HG02623 (cell line): ENCODE data around the gene STON2.
"Not testable (repeated sequence)": the region's sequence is repeated elsewhere in the genome, so short reads cannot be mapped to it uniquely, and the experiment has no call there.

Experiments used
- ATAC-seq: cut with Tn5 transposase; IDR thresholded peaks from one replicate; pipeline ENCODE4 v1.9.1; 2021; ENCODE audit warnings: moderate library complexity; ENCODE audit not compliant: unreplicated experiment

STON2 gene, protein sequence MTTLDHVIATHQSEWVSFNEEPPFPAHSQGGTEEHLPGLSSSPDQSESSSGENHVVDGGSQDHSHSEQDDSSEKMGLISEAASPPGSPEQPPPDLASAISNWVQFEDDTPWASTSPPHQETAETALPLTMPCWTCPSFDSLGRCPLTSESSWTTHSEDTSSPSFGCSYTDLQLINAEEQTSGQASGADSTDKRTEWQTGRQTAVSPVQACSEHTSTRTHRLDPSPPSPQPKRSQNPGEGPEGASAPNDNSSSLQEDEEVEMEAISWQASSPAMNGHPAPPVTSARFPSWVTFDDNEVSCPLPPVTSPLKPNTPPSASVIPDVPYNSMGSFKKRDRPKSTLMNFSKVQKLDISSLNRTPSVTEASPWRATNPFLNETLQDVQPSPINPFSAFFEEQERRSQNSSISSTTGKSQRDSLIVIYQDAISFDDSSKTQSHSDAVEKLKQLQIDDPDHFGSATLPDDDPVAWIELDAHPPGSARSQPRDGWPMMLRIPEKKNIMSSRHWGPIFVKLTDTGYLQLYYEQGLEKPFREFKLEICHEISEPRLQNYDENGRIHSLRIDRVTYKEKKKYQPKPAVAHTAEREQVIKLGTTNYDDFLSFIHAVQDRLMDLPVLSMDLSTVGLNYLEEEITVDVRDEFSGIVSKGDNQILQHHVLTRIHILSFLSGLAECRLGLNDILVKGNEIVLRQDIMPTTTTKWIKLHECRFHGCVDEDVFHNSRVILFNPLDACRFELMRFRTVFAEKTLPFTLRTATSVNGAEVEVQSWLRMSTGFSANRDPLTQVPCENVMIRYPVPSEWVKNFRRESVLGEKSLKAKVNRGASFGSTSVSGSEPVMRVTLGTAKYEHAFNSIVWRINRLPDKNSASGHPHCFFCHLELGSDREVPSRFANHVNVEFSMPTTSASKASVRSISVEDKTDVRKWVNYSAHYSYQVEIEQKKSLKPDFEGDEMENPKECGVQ

DNA sequence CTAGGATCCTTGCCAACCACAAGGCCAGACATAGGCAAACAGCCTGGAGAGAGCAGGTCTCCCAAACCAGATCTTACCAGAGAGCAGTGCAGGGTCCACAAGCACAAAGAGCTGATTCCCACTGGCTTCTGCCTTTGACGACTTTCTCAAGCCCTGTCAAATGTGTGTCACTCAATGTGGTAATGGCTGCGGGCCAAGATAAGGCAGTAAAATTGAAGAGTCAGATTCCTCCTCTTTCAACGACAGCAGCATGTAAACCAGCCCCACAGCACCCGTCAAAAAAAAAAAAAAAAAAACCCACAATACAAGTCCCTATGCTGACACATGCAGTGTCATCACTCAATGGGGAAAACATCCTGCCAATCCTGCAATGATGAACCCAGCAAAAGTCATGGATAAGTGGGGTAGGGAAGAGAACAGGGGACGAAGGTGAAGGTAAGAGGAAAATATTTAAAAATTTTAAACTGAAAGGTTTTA lies at the start of gene STON2:
Gene STON2, minus strand, starts transcription at position 123 of the 477 bp plus-strand sequence. CDS start 1,942 bp downstream, outside the sequence.
- ATAC-seq = no peak

DNA sequence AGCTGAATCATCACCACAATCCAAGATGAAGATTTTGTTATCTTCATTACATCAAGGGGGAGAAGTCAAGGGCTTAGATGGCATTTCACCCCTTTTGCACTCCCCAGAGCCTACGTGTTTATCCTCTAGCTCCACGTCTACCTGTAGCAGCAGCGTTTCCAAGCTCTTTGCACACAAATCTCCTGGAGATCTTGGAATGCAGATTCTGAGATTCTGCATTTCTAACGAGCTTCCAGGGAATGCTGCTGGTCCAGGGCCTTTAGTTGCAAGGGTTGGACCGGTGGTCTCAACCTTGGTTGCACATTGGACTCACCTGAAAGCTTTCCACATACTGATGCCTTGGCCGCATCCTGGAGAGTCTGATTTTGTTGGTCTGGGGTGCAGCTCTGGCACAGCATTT lies 49.5 kb upstream of the STON2 start:
- no peak for ATAC-seq

DNA sequence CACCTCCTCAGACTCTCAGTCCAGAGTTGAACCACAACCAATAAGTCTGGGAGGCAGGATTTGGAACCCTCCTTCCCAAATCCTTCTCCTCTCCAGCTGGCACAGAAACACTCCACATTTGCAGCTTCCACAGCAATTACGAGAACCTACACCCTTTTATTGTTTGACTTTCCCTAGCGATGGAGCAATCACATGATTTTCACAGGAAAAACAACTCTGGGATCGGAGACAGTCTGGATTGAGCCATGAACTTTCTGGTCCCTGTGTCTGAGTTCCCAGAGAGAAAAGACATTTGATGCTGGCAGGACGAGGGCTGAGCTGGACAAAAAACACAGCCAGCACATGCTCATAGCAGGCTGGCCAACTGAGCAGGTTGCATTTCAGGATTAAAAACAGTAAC lies 49.0 kb upstream of the STON2 start:
- no peak for ATAC-seq

DNA sequence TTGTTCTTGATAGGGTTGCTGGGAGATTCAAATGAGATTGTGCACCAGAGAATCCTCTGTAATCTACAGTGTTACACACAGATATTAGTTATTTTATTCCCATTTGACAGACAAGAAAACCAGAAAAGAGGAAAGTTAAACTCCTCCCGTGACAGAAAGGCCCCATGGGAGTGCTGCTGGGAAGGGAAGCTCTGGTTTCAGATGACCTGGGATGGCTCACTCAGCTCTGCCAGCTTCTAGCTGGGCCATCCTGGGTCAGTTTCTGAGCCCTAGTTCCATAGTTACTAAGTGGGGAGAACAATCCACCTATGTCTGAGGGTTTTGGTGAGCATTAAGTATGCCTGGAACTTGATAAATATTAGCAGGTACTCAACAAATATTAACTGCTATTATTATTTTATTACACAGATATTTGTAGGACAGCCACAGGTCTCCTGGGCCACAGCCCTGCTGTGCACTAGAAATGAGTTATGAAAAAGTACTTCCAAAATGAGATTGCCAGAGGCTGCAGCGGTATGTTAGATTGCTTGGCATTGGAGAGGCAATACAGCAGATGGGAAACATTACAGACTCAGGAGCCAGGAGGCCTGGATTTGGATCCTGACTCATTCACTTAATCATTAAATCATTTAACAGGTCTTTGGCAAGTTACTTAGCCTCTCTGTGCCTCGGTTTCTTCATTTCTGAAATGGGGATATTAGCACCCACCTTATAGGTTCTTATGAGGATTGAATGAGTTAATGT lies 47.1 kb upstream of the STON2 start:
- no peak for ATAC-seq

DNA sequence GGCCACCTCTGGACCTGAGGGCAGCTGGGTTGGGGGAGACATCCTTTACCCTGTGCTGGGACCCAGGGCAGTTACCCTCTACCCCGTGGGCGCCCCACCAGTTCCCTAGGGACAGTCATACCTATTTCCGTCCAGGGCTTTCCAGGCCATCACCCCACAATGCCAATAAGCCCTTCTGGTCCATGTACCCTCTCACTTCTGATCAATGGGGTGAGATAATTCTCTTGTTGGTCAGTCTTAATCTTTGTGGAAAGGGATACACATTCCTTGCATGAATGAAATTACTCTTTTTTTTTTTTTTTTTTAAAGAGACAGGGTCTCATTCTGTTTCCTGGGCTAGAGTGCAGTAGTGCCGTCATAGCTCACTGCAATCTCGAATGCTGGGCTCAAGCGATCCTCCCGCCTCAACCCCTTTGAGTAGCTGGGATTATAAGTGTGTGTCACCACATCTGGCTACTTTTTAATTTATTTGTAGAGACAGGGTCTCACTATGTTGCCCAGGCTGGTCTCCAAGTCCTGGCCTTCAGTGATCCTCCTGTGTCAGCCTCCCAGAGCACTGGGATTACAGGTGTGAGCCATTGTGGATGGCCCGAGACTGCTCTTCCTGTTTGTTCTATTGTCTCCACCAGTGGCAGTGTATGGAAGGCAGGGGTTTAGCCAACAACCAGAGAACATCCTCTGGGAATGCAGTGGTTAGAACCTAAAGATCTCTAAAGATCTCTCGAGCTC lies 46.3 kb upstream of the STON2 start:
- no peak for ATAC-seq

DNA sequence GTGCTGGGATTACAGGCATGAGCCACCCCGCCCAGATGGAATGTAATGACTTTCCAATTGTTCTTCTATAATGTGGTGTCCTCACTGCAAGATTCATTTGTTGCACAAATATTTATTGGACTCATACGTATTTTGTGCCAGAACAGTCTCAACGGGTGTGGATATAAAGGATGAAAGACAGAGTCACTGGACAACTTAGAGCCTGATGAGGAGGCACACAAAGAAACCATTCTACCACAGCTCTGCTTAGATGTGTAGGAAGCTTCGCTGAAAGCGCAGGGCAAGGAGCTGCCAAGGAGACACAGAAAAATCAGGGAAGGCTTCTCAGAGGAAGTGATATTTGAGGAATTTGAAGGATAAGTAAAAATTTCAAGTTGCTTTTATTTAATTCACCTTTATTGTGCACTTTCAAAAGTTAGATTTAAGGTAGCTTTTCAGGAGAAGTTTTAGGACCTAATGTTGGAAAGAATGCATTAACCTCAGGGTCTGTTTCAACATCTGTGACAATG lies 41.6 kb upstream of the STON2 start:
- no peak for ATAC-seq

DNA sequence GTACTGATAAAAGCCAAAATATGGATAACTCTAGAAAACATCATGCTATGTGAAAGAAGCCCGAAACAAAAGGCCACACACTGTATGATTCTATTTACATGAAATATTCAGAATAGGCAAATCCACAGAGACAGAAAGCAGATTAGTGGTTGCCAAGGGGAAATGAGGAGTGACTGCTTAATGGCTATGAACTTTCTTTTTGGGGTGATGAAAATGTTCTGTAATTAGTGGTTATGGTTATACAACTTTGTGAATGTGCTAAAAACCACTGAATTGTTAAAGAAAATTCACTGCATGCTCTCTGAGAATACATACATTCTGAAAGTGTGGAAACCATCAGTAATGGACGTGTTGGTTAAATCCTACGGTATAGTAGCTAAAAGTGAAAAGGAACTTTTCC lies 39.9 kb upstream of the STON2 start:
- ATAC-seq = no peak

DNA sequence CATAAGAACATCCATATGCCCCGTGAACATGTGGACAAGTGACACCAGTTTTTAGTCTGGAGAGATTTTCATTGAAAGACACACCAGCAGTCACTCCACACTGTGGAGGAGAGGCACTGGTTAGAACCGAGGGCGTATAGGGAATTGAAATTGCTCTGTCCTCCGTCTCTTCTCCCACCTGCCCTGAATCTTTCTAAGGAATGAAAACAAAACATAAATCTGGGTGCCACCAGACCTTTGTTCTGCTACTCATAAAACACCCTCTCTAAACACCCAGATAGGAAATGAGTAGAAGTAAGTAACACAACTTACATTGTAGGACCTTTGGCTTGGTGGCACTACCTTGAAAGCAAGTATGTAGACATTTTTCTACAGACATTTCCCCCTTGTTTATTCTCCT lies 37.1 kb upstream of the STON2 start:
- ATAC-seq = no peak

DNA sequence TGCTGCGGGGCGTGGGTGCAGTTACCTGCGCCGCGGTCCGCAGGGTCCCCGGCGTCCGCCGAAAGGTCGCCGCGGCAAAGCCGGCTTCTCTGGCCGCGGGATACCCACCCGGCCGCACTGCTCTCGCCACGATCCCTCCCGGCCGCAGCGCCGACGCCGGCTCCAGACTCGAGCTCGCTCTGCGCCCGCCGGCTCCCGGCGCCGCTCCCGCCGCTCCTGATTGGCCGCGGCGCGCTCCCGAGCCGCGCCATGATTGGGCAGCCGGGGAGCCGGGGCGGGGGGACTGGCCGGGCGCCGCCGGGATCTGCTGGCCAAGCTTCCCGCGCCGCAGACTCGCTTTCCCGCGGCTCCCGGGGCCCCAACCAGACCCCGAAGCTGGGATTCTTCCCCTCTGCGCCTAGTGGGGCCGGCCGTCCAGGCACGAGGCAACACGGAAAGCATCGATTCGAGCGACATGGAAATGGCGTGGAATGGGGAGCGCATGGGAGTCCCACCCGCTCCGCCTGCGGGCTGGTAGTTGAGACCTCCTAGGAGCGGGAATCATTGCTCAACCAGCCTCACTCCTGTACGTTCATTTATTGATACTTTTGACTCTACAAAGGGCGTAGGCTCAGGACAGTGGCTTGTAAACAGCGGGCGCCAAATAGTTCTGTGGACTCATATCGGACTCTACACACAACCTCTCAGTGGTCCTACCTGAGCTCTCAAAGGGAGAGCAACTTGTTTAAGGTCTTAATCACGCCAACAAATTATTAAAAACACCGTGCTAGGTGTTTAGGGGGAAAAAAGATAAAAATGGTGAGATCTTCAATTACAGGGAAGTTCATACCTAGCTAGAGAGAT lies 36.4 kb upstream of the STON2 start:
- peak; percentile 82 for ATAC-seq

DNA sequence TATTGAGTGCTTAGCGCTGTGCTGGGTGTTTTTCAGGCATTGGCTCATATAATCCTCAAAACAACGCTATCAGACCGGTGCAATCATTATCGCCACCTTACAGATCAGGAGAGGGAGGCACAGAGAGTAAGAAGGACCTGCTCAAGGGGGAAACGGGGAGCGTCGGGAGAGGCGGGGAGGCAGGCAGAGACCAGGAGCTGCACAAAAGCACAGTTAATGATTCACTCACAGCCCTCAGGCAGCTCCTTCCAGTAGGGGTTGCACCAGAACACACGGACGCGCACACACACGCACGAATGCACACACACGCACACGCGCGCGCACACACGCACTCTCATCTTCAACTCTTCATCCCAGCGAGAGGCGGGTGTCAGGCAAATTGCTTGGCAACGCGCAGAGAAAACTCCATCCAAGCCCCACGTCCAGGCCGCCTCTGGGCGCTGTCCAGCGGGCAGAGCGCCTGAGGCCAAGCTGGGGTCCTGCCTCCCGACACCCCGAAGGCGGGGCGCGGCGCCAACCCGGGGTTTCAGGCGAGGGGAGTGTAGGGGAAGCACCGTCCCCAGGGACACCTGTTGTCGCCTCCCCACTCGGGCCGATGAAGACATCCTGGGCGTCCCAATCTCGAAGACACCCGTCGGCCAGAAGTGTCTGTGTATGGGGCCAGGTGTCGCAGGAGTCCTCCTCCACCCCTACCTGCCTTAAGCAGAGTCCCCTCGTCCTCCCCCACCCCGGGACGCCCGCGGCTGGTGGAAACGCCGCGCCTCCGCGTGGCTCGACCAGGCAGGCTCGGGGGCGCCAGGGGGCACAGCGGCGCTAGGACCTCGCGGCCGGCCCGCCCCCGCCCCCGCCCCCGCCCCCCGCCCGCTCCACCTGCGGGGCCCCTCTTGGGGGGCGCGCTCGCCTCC lies 35.5 kb upstream of the STON2 start:
- peak; percentile 37 for ATAC-seq

DNA sequence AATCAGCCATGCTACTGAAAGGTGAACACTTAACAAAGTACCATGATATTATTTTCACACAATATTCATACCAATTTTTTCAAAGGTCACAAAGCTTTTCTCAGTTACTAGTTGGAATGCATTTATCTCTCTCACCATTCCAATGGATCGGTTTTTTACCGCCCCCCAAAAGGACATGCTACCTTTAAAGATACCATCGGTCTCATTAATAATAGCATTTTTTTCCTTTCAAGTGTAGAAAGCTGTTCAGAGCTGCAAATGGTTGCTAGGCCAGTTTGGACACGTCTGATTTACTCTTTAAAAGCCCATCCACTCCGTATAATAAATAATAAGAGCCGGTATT lies 34.9 kb upstream of the STON2 start:
- no peak for ATAC-seq

DNA sequence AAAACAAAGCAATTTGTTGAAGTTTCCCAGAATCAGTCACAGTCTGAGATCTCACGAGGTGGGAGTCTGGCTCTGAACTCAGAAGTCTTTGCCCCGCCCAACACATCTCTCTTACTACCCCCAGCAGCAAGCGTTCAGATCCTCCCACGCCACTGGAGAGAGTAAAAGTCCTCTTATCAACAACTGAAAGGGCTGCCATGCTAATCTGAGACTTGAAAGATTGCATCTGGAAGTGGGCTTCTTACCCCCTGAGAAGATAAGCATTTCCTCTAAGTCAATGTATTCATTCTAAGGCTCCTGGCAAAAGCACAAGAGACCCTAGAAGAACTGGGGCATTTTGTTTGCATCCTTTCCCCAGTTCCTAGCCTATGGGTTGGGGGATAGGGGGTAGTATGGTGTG lies 34.1 kb upstream of the STON2 start:
- no peak for ATAC-seq

DNA sequence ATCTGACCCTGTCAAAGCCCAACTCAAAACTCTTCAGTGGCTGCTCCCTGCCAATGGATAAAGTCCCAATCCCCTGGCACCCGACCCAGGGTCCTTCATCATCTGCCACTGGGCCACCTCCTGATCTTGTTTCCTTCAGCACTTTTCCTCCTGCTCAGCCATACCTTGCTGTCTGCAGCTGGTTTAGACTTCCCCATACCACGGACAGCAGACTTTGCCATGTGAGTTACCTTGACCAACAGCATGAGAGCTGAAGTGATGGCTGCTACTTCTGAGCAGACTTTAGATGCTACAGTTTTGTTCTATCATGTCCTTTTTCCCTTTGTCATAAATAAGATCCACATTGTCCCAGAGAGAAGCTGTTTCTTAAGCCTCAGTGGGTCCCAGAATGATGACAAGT lies 33.3 kb upstream of the STON2 start:
- ATAC-seq = no peak

DNA sequence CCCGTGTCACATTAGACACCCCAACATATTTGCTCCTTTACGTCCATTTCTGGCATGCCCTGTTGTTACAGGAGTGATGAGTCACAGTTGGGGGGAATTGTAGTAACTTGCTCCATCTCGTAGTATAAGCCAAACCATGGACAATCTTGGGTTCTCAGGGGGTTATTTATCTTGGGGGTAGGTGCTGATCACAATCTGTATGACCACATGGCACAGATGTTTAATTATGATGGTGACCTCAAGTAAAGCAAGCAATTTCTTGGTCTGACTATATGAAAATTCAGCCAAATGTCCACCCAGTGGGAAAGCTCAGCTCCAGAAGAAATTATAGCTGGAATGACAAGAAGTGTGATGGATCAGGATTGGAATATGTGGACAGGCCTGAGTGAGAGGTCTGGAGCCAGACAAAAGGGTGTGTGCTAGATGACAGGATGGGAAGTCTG lies 32.1 kb upstream of the STON2 start:
- no peak for ATAC-seq

DNA sequence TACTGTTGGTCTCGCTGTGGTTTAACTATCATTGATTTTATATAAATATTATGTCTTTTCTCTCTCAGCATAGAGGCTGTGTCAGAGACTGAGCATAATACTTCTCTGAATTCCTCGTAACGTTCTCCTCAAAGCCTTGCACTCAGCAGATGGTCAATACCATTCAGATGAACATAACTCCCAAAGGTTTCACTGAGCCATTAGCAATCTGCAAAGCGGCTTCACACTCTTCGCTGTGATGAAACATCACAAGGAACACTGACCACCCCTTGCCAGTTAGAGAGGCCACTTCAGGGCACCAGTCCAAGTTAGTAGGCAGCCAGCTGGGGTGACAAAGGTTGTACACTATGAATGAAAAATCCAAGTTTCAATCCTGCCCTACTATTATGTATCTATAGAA lies 30.1 kb upstream of the STON2 start:
- no peak for ATAC-seq

DNA sequence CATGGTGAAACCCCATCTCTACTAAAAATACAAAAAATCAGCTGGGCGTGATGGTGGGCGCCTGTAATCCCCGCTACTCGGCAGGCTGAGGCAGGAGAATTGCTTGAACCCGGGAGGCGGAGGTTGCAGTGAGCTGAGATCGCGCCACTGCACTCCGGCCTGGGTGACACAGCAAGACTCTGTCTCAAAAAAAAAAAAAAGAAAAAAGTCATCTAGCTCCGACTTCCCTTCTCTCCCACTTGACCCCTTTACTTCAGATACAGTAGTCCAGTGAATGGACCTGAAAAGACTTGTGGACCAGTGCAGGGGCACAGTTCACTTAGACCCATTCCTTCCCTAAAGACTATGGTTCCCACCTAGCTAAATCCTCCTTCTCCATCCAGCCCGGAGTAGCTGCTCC lies 29.6 kb upstream of the STON2 start:
- not testable (repeated sequence) for ATAC-seq

DNA sequence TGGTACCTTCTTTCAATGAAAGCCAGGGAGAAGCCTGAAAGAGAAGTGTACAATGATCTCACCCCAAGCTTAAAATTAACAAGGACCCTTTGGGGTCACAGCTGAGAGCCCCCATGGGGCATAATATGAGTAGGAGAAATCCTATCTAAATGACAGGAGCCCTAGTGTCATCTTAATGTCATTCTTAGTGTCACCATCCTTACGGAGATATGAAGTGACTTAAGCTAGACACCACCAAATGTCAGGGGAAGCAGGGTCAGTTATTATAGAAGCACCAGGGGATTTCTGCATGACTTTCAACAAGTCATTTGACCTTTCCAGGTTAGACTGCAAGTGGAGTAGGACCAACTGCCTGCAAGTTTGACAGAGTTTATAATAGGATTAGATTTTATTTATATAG lies 28.9 kb upstream of the STON2 start:
- no peak for ATAC-seq

DNA sequence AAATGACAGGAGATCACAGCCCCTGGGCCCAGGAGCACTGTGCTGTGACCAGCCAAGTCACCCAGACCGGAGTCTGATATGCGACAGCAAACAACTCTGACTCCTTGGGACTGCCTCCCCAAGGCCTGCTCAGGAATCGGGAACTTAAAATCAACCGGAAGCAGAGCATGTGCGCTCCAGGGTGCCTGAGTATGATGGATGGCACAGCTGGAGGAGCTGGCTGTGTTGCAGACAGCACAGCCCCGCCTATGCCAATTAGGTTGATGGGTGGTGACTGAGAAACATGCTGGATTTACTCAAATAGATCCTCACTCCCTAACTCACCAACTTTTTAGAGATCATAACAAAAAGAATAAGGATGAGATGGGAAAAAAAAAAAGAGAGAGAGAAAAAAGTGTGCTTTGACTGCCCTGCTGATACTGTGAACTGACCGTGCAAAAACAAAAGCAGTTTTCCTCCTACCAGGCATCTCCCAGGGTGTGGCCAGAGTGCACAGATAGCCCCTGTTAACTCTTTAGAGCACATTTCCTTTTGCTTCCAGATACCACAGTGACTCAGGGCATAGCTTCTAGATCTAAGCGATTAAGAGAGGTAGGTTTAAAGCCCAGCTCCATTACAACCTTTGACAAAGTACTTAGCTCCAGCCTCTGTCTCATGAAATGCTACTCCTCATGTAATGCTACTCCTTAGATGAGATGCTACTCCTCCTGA lies 27.4 kb upstream of the STON2 start:
- ATAC-seq = no peak
